Adrenal gland (tissue), 5 donors: ENCODE results near the gene LLGL1.

Experiments used
- CTCF ChIP-seq, 6 experiments: fragments of 450-650 bp in 4 of 6; fragments of 200-600 bp in 2 of 6; sonication (generic) in 1 of 6; IDR thresholded peaks; 1 replicate in 5 of 6; 2 replicates in 1 of 6; pipeline versions ENCODE4 v1.5.1 to v1.8.0; 2016 to 2021; ENCODE audit warnings: antibody characterized with exemption in 6 of 6, mild to moderate bottlenecking in 2 of 6, moderate library complexity in 1 of 6
- POLR2A ChIP-seq, 2 donors: fragments of 450-650 bp; IDR thresholded peaks; one replicate each; pipeline ENCODE4 v1.6.1; 2017; ENCODE audit warnings: antibody characterized with exemption in 2 of 2, mild to moderate bottlenecking in 2 of 2, moderate library complexity in 1 of 2
- donor health status: DM: no; HTN: no; CAD: no.

- TF ChIP-seq CTCF (IDR thresholded peaks at IDR 0.05) (peak; percentile 84 to 92 (median 90)), POLR2A (IDR thresholded peaks at IDR 0.05) (no peak)
These were observed 7.9 kb upstream of the LLGL1 start for GRCh38 chr17:18217412-18218015.
